HG02798 (cell line): ENCODE results near the gene GBE1.

Source experiments
- ATAC-seq: cut with Tn5 transposase; IDR thresholded peaks from one replicate; pipeline ENCODE4 v1.9.1; 2021; ENCODE audit warnings: mild to moderate bottlenecking; ENCODE audit not compliant: unreplicated experiment, poor library complexity

GBE1 gene

DNA sequence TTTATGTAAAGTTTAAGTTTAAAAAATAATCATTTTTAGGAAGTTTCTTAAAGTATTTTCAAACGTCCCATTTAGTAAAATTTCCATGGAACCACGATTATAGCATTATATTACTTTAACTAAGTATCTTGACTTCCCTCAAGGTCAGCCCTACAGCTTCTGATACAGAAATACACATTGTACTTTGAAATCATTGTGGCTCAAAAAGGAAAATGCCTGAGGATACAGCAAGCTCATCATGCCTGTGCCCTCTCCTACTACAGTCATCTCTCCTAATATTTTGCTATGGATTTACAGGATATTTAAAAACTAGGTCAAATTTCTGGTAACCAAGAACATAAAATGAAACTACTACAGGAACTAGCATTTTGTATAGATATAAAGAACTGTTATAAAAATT lies 51.8 kb downstream of the GBE1 start:
- no peak for ATAC-seq

DNA sequence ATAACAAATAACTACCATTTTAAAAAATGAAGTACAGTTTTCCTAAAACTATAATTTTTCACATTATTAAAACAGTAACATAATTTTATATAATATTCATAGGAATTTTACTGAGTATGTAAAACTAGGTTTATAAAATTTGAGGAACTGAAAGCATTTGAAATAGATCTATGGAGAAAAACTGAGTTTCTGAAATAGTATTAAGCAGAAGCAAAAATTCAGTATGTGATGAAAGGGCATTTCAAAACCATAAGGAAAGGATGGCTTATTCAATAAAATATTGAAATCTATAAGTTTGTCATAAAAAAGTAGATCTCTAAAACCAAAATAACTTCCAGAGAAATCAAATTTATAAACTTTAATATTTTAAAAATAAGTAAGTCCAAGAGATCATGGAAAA lies 53.4 kb downstream of the GBE1 start:
- no peak for ATAC-seq

DNA sequence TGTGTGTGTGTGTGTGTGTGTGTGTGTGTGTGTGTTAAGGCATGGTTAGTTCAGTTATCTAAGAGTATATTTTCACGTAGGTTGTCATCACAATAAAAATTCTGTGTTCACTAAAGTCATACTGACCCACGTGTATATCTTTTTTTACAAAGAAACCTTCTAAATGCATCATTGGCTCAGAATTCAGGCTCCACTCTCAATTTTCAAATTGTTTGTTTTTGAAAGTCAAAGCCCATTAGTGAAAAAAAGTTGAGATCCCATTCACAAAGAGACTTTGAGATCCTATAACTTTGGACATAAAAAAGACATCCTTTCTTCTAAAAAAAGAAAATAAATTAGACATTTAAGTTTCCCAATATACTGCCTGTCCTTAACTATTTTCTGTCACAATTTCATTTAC lies 59.3 kb downstream of the GBE1 start:
- no peak for ATAC-seq

DNA sequence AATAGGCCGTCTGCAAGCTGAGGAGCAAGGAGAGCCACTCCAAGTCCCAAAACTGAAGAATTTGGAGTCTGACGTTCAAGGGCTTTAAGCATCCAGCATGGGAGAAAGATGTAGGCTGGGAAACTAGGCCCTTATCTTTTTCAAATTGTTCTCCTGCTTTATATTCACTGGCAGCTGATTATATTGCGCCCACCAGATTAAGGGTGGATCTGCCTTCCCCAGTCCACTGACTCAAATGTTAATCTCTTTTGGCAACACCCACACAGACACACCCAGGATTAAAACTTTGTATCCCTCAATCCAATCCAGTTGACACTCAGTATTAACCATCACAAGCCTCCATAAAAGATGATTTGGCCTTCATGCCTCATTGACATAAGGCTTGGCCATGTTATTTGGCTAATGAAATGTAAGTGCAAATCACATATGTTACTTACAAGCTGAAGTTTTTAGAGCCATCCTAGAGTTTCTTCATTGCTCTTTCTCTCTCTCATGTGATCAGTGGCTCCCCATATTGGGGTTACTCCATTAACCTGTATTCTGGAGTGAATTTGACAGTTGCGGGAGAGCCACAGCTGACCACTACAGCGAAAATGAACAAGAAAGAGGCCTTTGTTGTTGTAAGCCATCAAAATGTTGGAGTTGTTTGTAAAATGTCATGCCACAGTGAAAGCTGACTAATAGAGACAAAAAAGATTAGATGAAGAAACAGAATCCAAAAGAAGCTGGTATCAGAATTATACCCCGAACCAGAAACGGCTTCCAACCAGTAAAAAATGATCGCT lies 61.7 kb downstream of the GBE1 start:
- ATAC-seq, result no peak

DNA sequence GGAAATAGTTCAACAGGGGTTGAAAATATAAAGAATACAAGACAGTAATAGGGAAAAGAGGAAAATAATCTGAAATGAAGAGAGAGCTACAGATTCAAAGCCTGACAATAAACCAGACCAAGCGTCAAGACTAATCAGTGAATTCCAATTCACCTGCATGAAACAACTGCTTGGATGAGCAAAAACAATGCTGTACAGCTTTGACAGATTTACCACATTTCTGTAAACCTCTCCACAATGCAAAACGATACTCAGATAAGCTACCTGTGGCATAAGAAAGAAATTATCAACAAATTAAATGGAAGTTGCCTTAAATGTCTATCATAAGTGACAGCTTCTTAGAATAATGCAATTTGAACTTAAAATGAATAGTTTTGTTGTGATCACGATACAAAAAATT lies 65.4 kb downstream of the GBE1 start:
- no peak for ATAC-seq

DNA sequence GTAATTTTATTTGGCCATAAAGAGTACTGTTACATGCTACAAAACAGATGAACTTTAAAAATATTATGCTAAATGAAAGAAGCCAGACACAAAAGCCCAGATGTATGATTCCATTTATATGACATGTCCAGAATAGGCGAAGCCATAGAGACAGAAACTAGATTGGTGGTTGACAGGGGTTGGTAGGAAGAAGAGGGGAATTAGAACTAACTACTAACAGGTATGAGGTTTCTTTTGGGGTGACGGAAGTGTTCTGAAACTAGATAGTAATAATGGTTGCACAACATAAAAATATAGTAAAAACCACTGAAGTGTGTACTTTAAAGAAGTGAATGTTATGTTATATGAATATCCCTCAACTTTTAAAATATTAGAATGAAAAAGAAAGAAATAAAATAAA lies 66.1 kb downstream of the GBE1 start:
- no peak for ATAC-seq

DNA sequence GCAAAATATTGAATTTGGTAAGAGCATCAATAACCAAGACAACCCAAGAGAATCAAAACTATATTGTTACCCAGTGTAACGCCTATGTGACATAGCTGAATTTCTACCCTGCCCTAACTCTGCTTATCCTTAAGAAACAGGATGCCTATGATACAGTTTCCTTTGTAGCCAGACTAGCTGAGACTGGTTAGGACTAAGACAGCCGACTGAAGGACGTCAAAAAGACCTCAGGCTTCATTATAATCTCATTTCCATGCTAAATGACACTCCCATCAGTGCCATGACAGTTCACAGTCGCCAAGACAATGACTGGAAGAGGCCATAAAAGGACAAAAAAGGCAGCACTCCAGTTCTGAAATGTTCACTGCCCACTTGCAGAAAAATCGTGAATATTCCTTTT lies 66.8 kb downstream of the GBE1 start:
- no peak for ATAC-seq

DNA sequence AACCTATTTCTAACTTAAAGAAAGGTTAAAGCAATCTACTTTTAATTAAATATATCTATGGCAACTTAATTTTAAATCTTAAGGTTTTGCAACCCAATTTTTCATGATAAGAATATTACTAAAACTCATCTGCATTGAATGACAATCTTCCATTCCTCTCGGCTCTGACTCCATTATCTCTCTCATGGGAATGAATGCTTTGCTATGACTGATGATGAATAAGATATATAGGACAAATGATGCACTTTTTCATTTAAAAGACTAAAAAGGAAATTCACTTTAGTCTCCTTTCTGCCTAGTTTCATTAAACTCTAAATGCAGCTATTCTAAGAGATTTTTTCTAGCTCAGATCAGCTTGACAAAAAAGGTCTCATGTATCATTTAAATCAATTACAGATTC lies 68.7 kb downstream of the GBE1 start:
- ATAC-seq, result no peak

DNA sequence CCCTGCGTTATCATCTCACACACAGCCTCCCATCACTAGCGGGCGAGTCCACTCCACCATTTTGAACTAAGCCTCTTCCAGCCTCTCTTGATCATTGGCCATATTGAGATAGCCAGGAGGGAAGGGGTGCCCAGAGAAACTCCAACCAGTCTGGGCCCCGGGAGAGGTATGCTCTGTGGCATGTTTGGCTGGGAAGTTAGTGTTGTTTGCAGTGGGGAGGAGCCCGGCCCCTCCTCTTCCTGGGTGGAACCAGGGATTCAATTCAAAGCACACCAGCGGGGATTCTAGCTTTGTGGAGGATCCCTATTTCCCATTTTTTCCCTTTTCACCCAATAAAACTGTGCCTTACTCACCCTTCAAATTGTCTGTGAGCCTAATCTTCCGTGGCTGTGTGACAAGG lies 71.8 kb downstream of the GBE1 start:
- ATAC-seq, result no peak

DNA sequence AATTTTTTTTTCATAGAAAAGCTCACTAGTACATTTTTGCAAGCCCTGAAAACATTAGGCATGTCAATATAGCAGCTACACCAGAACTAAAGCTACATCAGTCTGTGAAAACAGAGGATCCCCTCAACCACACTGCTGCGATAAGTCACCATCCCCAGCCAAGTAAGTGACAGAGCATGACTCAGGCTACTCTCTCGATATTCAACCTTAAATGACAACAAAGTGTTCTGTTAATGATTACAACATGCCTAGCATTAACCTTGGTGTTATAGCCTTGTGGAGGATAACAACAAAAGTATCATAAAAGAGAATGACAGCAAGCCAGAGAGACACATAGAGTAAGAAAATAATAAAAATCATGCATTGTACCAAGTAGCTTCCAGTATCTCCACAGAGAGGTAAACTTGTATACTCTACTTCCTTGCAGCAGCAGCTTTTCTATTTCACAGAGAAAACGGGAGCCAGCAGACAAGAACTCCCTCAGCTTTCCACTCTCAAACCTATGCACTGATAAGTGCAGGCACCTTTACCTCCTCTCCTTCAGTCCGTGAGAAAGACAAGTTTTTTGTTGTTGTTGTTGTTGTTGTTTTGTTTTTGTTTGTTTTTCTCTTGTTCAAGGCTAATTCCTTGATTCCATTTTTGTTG lies 76.6 kb downstream of the GBE1 start:
- no peak for ATAC-seq

DNA sequence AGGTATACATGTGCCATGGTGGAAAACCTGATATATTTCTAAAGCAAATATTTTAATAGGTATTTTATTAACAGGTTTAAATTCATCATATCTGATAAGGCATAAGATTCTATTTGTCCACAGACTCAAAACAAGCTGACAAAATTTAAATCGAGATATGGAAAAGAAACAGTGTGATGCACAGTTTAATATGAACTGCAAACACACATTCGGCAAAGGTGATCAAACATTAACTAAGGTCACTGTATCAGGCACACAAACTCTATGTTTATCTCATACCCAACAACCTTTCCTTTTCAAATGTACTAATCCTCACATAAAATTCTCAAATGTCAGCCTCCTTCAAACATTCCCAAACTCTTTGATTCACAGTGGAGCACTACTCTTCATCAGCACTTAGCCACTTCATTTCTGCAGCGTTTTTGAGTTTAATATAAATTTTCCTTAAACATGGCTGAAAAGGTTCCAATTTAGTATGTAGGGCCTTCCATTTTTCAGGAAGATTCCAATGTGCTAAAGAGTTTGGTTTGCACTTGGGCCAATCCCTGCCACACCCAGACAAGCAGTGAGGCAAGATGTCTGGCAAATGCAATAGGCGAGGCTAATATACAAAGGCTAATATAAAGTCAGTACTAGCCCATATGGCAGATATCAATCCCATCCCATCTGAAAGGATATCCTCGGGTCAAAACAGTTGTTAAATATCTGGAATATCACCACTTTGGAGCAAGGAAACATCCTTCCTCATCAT lies 84.6 kb downstream of the GBE1 start:
- no peak for ATAC-seq

DNA sequence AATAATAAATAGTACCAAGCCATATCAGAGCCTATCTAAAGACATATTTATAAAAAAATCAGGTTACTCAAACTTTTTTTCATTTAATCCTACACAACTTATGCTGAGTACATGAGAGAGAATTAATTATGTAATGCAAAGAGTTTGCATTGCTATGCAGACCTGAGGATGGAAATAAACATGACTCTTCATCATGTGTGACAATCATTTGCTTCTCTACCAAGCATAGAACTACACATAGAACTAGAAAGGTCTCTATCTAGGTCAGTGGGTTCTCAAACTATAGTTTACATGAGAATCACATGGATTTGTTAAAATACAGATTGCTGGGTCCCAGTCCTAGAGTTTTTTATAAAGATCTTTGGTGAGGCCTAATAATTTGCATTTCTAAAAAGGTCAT lies 86.8 kb downstream of the GBE1 start:
- no peak for ATAC-seq

DNA sequence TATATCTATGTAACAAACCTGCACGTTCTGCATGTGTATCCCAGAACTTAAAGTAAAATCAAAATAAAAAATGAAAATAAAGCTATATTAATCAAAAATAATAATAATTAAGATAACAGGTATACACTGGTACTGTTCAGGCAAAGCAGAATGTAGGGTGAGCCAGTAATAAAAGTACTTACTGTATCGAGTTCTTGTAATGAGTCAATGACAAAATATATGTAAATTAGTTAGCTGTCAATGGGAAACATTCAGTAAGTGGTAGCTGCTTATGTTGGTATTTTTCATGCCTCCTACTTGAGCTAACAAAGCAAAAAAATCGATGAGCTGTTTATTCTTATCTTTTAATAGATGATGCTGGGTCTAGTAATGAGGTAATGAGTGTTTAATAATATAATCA lies 93.2 kb downstream of the GBE1 start:
- ATAC-seq, result no peak

DNA sequence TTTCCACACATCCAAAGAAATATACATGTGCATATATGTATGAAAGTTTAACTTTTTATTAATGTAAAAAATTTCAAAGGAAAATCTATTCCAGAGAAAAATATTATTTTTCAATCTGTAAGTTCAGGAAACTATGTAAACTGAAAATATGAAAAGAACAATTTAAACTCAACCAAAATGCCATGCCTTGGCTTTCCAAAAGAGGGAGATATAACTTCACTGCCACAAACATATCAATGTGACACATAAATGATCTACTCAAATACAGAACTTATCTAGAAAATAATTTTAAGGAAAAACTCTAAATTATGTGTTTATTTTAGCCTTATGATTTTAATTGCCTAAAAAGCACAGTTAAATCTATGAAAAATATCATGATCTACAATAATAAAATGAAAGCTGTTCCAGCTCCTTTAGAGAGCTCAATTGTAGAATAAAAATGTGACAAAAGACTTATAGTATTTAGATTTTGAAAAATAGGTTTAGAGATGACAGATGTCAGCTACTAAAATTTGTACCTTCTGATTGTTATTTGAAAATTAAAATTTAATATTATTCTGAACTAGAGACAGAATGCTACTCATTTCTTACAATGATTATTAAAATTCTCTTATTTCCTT lies 94.8 kb downstream of the GBE1 start:
- peak; percentile 52 for ATAC-seq

DNA sequence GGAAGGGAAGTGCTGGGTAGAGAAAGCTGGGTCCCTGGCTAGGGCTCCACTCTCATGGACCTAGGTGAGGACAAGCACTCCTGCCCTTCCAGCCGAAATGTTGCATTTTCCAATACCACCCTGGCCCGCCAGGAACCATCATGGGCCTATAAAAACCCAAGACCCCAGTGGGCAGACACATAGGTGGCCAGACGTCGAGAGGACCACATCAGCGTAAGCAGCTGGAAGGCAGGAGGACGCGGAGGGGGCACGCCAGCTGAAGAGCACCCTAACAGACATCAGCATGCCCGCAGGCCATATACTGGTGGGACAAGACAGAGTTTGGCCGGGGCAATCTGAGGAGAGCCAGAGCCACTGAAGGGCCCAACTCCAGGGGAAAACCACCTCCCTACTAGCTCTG lies 98.3 kb downstream of the GBE1 start:
- ATAC-seq, result no peak

DNA sequence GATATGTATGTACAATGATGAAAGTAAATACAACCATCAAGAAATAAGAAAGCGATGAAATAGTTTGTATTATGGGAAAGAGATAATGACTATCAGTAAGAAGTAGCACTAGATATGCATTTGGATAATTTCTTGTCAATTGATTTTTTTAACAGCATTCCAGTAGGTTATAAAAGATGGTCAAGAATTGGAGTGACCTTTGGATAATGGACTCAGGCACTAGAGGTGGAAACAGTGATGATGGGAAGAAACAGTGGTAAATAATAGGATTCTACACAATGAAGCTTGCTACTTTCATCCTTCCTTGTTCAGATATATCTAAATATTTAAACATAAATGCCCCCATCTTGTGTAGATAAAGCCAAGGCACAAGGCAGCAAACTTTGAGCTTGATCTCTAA lies 101.4 kb downstream of the GBE1 start:
- no peak for ATAC-seq

DNA sequence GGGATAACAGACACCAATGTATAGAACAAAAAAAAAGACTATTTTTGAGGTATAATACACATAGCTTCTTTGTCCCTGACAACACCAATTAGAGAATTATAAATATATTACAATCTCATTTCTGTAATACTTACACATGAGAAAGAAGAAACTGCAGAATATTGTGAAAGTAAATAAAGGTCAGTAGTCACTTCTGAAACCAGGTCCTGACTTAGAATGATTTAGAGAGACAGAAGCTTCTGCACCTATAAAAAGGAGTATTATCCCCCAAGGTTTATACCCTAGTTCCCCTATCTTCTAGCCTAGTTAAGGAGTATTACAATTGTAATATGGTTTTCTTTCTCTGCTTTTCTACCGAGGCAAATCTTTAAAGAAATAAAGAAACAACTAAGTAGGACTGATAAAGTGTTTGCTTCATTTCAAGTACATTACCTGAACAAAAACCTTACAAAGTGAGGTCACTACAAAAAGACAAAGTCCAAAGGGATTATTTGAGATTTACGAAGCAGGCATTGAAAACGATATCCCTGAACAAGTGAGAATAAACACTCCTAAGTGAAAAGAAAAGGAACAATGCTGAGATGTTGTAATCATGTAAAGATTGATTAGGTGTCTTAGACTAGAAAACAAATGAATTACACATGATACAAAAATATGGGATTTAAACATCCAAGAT lies 103.0 kb downstream of the GBE1 start:
- peak; percentile 43 for ATAC-seq

DNA sequence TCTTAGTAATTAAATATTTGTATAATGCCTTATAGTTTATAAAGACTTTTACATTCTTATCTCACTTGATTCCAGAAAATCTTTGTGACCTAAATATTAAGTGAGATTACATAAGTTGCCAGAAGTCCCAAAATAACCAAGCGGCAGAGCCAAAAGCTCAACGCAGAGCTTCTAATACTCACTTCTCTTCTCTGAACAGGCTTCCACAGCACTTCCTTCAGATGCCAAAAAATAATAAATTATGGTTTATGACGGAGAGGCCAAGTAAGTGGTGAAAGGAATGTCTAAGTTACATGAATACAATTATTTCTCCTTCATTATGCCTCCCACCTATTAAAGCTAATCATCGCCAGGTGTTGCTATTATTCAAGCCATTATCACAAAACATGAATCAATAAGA lies 110.3 kb downstream of the GBE1 start:
- no peak for ATAC-seq

DNA sequence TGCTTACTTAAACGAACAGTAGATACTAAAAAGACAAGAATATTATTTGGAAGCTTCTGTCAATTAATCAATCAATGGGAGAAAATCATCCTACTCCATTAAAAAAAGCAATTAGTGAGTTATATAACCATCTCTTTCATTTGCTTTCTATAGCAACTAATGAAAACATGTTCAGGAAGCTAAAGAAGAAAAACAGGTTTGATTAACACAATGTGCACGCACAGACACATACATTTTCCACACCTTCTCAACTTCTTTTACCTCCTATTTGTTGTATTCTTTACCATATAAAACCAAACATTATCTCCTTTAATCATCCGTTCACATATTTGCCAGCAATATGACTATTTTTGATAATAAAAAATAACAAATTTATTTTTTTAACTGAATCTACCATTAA lies 111.3 kb downstream of the GBE1 start:
- ATAC-seq, result no peak

DNA sequence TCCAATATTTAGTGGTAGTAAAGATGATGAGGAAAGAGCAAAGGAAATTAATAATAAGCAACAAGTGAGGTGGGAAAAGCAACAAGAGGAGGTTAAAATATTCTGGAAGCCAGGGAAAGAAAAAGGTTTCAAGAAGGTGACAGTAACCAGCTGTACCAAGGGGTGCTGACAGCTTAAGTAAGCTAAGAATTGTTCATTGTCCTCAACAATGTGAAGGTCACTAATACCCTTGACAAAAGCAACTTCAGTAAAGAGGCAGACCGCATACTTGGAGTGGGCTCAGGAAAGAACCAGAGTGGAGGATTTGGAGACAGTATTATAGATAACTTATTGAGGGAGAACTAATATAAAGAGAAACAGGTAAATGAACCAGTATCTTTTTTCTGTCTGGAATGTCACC lies 116.2 kb downstream of the GBE1 start:
- ATAC-seq, result no peak

DNA sequence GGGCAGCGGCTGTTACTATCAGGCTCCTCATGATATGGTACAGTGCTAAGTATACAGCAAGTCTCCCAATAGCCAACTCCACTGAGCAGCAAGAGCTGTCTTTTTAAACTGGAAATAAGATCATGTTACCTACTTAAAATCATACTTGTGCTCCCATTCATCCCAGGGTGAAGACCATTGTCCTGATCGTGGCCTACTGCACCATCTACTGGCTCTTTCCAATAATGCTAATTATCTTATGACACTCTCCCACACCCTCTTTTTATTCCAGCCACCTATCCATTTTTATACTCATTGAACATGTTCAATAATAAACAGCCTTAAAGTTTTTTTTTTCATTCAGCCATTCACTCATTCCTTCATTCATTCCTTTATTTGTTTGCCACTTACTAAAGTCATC lies 117.7 kb downstream of the GBE1 start:
- no peak for ATAC-seq
